Measurements from ENCODE around the gene PPP2CA. TPM values are rescaled to one million over a fixed set of nuclear protein-coding genes. Genes with fewer than 3 reads are reported as not detected.

PPP2CA gene
- total RNA-seq, 2 experiments from 2014 or later: 158 to 167 TPM

DNA sequence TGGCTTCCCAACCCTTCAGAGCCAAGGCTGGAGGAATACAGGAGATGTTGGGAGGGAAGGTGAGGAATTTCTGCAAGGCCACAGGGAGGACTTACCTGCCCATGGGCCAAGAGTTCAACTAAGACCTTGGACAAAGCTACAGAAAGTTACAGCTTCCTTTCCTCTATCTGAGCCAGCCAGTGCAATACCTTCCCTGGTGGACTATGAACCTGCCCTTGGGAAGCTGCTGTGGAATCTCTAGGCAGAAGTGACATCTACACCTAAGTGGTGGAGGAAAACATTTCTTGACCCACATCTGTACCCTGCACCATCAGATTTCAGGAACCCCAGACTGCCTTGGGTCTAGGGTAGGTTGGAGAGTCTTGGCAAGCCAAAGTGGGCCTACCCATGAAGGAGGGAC, 42.4 kb downstream of the PPP2CA start:
- H3K27ac Mint-ChIP-seq: no peak overlapping the region
- CTCF ChIA-PET: interaction anchor here (0.7 to 2.9 kb wide), 30 partner anchors 11 to 425 kb away, joined by 3 to 26 read pairs (median 4); no protein-coding TSS in a partner anchor
- ATAC-seq (no peak), DNase-seq (peak; percentile 13)
- no peak overlapping the region for H3K4me3 Mint-ChIP-seq
- no peaks in the 10 kb centered on the region for H3K9me3 Mint-ChIP-seq (ENCODE audit: insufficient read depth)
- H3K4me1 Mint-ChIP-seq (ENCODE audit: low read depth): no peaks in the 10 kb centered on the region
- no peaks in the 10 kb centered on the region for H3K27me3 Mint-ChIP-seq (ENCODE audit: low read depth)
- POLR2A ChIA-PET: interaction anchor here (0.7 kb wide), 1 partner anchor 105 kb away, joined by 4 read pairs; no protein-coding TSS in a partner anchor
- no peaks in the 10 kb centered on the region for H3K36me3 Mint-ChIP-seq (ENCODE audit: low read depth)

DNA sequence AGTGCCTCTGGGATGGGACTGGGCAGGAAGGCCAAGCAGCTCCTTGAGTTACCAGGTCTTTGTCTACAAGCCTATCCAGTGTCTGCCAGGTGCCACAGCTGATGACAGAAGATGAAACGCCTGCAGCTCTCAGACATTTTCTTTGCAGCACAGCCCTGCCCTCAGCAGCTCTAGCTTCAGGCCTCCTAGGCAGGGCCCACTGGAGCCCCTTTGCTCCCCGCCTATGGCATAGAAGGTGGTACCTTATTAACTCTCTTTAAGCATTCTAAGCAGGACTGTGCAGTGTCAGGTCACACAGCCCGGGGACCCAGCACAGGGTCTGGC, 47.8 kb downstream of the PPP2CA start:
- Mint-ChIP-seq H3K36me3 (ENCODE audit: low read depth) (peaks cover 14% of the 10 kb centered on the region), H3K27me3 (ENCODE audit: low read depth) (no peaks in the 10 kb centered on the region)
- POLR2A ChIA-PET: interaction anchor here (0.7 to 5.0 kb wide), 8 partner anchors 9 to 348 kb away, joined by 3 to 78 read pairs (median 12); partner anchors contain the start of genes JADE2 and PPP2CA

DNA sequence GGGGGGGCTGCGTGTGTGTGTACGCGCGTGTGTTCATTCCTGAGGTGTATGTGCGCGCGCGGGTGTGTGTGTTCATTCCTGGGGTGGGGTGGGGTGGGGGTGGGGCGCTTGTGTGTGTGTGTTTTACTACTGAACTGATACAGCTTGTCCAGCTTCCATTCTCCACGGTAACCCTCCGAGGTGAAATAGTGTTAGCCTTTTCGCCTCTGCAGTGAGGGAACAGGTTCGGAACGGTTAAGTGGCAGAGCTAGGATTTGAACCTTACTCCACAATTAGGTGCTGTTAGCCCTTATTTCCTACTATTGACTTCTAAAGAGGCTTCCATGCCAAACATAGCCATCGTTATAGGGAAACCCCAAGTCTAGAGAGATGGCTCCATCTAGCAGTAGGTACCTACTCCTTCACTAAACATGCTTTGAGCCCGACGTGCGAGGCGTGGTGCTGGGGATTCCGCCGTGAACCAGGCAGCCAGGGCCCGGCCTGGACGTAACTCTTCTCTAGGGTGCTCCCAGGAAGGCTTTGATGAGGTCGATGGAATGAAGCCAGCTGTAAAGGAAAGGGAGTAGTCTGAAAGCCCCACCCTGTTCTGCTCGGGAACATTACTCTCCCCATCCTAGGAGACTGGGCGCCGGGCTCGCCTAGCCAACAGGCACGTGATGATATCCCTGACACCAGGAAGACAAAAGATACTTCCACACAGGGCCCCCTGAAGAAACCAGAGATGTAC, 48.3 kb downstream of the PPP2CA start:
- Mint-ChIP-seq H3K4me1 (ENCODE audit: low read depth) (peaks cover 23% of the 10 kb centered on the region), H3K27ac (peak overlapping the region; percentile 98), H3K36me3 (ENCODE audit: low read depth) (peaks cover 15% of the 10 kb centered on the region), H3K9me3 (ENCODE audit: insufficient read depth) (no peaks in the 10 kb centered on the region), H3K4me3 (peak overlapping the region; percentile 84), H3K27me3 (ENCODE audit: low read depth) (no peaks in the 10 kb centered on the region)
- DNase-seq (no peak), ATAC-seq (no peak)
- ChIA-PET CTCF (interaction anchor here (0.6 to 2.4 kb wide), 8 partner anchors 15 to 410 kb away, joined by 3 to 14 read pairs (median 4); no protein-coding TSS in a partner anchor), POLR2A (interaction anchor here (0.5 to 5.0 kb wide), 57 partner anchors 10 to 1313 kb away, joined by 3 to 78 read pairs (median 4); partner anchors contain the start of genes JADE2, PPP2CA and UBE2B)

More for the DNA sequence above, 47.8 kb downstream of the PPP2CA start:
- Mint-ChIP-seq H3K9me3 (ENCODE audit: insufficient read depth) (no peaks in the 10 kb centered on the region), H3K4me3 (peak overlapping the region; percentile 84), H3K27ac (peak overlapping the region; percentile 98), H3K4me1 (ENCODE audit: low read depth) (peaks cover 23% of the 10 kb centered on the region)
- DNase-seq (no peak), ATAC-seq (no peak)
- CTCF ChIA-PET: interaction anchor here (1.0 to 2.4 kb wide), 4 partner anchors 16 to 409 kb away, joined by 3 to 14 read pairs (median 4); no protein-coding TSS in a partner anchor

DNA sequence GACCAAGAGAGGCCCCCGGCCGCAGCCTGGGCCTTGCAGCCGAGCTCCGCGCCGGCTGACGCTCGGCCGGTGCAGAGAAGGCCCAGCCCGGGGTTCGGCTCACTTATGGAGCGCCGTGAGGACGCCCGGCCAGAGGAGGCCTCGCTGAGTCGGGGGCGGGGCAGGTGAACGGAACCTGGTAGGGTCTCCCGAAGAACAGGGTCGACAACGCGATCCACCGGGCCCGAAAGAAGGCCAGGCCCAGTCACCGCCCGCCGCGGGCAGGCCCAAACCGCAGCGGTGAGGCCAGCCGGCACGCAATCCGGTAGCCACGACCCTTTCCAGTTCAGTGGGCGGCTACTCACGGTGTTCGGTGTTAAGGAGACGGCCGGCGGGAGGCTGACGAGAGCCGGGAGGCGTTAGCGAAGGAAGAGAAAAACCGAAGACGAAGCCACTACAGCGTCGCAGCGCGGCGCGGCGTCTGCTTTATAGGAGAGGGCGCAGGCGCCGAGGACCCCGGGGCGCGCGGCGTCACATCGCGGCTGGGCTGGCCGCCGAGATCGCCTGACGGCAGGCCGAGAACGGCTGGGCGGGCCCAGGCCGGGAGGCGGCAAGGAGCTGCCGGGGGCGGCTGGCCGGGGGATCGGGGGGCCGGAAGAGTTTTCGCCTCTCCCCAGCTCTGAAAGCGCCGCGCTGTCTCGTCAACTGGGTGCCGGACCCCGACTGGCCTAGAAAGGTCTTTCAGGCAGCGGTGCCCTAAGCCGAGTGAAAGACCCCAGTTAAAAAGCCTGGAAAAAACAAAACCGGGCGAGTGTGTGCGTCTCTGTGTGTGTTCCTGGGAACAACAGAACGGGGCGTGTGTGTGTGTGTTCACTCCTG, 49.1 kb downstream of the PPP2CA start, which contains the start of gene SKP1:
Gene SKP1, minus strand, starts transcription at position 440 of the 858 bp plus-strand sequence. CDS start 2,928 bp downstream, outside the sequence.
- peak; percentile 86 for DNase-seq
- H3K4me3 Mint-ChIP-seq: peak within 1 kb of the TSS; percentile 84
- POLR2A ChIA-PET: interaction anchor here (0.5 to 5.0 kb wide), 69 partner anchors 10 to 1312 kb away, joined by 3 to 78 read pairs (median 4); partner anchors contain the start of genes JADE2, PPP2CA and UBE2B
- ATAC-seq: peak; percentile 88
- H3K27ac Mint-ChIP-seq: peak within 1 kb of the TSS; percentile 98
- H3K27me3 Mint-ChIP-seq (ENCODE audit: low read depth): no peaks in the 10 kb centered on the region
- H3K9me3 Mint-ChIP-seq (ENCODE audit: insufficient read depth): no peaks in the 10 kb centered on the region
- CTCF ChIA-PET: interaction anchor here (0.6 to 2.4 kb wide), 9 partner anchors 14 to 410 kb away, joined by 3 to 14 read pairs (median 4); no protein-coding TSS in a partner anchor
- peaks cover 22% of the 10 kb centered on the region for H3K36me3 Mint-ChIP-seq (ENCODE audit: low read depth)
- peaks cover 28% of the 10 kb centered on the region for H3K4me1 Mint-ChIP-seq (ENCODE audit: low read depth)

DNA sequence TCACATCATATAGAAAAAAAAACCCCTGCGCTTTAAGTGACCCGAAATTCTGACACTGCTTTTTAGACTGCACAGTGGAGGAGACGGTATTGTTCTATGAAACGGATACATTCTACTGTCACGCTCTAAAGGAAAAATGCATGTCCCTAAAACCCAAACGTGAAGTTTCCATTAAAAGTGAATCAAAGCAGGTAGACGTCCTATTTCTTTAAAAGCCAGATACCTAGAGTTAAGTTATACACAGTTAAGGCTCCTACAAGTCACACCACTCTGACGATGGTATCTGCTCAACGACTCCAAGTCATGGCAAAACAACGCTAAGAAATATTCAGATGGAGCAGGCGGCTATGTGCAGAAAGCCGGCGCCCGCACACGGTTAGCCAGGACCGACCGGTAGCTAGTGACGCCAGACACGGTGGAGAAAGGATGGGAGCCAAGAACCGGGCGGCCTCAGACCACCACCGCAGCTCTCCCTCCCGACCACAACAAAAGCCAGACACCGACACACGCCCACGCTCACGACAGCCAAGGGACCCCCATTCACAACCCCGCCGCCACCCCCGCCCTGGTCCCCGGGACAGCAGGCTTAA, 49.9 kb downstream of the PPP2CA start:
- H3K9me3 Mint-ChIP-seq (ENCODE audit: insufficient read depth): no peaks in the 10 kb centered on the region
- H3K4me3 Mint-ChIP-seq: peak overlapping the region; percentile 84
- CTCF ChIA-PET: interaction anchor here (1.0 to 2.4 kb wide), 3 partner anchors 29 to 136 kb away, joined by 3 to 14 read pairs (median 4); no protein-coding TSS in a partner anchor
- peak; percentile 47 for ATAC-seq
- peak overlapping the region; percentile 98 for H3K27ac Mint-ChIP-seq
- peaks cover 28% of the 10 kb centered on the region for H3K36me3 Mint-ChIP-seq (ENCODE audit: low read depth)
- peaks cover 28% of the 10 kb centered on the region for H3K4me1 Mint-ChIP-seq (ENCODE audit: low read depth)
- H3K27me3 Mint-ChIP-seq (ENCODE audit: low read depth): no peaks in the 10 kb centered on the region
- DNase-seq: no peak
- POLR2A ChIA-PET: interaction anchor here (0.6 to 5.0 kb wide), 29 partner anchors 11 to 208 kb away, joined by 3 to 78 read pairs (median 6); partner anchors contain the start of genes PPP2CA and UBE2B

DNA sequence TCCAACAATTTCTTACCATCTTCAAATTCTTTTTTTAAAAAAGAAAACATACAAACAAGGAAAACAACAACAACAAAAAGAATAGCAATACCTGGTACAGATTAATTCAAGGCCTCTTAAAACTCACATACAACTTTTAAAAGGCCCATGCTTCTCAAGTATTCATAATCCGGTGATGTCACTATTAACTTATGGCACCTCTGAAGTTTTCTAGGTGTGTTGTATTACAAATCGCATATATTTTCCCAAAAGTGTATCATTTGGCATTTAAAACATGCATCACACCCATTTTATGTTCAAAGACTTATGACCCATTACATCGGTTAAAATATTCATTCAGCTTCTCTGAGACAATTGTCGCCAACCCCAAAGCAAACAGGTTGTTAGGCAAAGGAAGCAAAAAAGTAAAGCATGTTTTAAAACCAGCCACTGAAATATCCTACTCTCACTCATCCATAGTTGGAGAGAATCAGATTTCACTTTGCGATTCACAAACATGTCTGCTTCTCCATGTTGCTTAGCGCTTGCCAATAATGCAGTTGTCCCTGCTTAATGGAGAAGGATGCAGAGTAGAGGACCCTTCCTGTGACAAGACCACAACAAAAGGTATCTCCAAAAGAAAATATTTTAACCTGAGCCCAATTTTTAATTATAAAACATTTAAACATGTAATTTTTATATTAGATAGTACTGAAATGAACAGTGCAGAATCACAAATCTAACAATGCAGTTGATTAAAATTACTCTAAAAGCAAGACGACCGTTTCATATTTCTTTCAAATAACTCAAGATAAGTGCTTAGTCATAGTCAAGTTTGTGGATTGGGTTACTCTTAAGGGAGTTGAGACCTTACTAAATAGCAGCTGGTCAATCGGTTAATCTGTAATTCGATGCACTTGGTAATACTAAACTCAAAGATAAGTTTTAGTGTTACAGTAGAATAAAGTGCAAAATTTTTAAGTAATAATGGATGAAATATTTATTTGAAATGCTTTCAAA, 50.7 kb downstream of the PPP2CA start:
- POLR2A ChIA-PET: interaction anchor here (1.2 to 5.0 kb wide), 6 partner anchors 12 to 63 kb away, joined by 10 to 78 read pairs (median 24); partner anchors contain the start of gene PPP2CA
- ATAC-seq (no peak), DNase-seq (no peak)
- Mint-ChIP-seq H3K4me3 (peak overlapping the region; percentile 84), H3K36me3 (ENCODE audit: low read depth) (peaks cover 33% of the 10 kb centered on the region), H3K9me3 (ENCODE audit: insufficient read depth) (no peaks in the 10 kb centered on the region), H3K4me1 (ENCODE audit: low read depth) (peaks cover 28% of the 10 kb centered on the region), H3K27me3 (ENCODE audit: low read depth) (no peaks in the 10 kb centered on the region), H3K27ac (peak overlapping the region; percentile 98)
- CTCF ChIA-PET: interaction anchor here (1.0 to 2.4 kb wide), 3 partner anchors 12 to 135 kb away, joined by 4 to 14 read pairs (median 4); no protein-coding TSS in a partner anchor

DNA sequence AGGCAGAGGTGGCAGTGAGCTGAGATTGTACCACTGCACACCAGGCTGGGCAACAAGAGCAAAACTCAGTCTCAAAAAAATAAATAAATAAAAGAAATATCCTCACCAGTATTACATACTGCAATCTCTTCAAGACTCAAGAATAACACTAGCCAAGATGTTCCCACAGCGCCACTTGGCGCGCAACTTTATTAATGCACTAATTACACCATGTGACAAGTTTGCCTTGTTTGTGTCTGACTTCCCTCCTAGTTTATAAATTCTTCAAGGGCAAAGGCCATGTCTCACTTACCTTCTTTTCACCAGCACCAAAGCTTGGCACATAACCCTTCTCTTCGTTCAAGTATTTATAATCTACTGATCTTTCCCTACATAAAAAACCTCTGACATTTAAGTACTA, 53.9 kb downstream of the PPP2CA start:
- peaks cover 25% of the 10 kb centered on the region for H3K4me1 Mint-ChIP-seq (ENCODE audit: low read depth)
- H3K9me3 Mint-ChIP-seq (ENCODE audit: insufficient read depth): no peaks in the 10 kb centered on the region
- ATAC-seq: no peak
- CTCF ChIA-PET: interaction anchor here (0.8 to 5.2 kb wide), 4 partner anchors 10 to 132 kb away, joined by 3 to 17 read pairs (median 6); no protein-coding TSS in a partner anchor
- POLR2A ChIA-PET: no interaction called here
- no peak overlapping the region for H3K27ac Mint-ChIP-seq
- DNase-seq: no peak
- H3K27me3 Mint-ChIP-seq (ENCODE audit: low read depth): no peaks in the 10 kb centered on the region
- peaks cover 49% of the 10 kb centered on the region for H3K36me3 Mint-ChIP-seq (ENCODE audit: low read depth)
- no peak overlapping the region for H3K4me3 Mint-ChIP-seq

DNA sequence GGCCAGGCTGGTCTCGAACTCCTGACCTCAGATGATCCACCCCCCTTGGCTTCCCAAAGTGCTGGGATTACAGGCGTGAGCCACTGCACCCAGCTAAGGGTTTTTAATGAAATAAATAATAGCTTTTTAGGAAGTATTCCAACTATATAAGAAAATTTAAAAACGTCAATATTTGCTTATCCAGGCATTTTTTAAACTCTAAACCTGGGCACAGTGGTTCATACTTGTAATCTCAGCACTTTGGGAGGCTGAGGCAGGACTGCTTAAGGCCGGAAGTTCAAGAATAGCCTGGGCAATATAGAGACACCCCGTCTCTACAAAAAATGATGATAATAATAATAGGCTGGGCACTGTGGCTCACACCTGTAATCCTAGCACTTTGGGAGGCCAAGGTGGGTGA, 63.3 kb downstream of the PPP2CA start:
- Mint-ChIP-seq H3K27ac (no peak overlapping the region), H3K27me3 (ENCODE audit: low read depth) (no peaks in the 10 kb centered on the region), H3K4me3 (no peak overlapping the region), H3K9me3 (ENCODE audit: insufficient read depth) (no peaks in the 10 kb centered on the region), H3K4me1 (ENCODE audit: low read depth) (peaks cover 5% of the 10 kb centered on the region), H3K36me3 (ENCODE audit: low read depth) (peaks cover 70% of the 10 kb centered on the region)
- POLR2A ChIA-PET: interaction anchor here (2.7 kb wide), 1 partner anchor 13 kb away, joined by 10 read pairs; no protein-coding TSS in a partner anchor
- CTCF ChIA-PET: interaction anchor here (0.8 to 2.6 kb wide), 3 partner anchors 12 to 123 kb away, joined by 3 to 17 read pairs (median 6); no protein-coding TSS in a partner anchor
- DNase-seq (no peak), ATAC-seq (no peak)

DNA sequence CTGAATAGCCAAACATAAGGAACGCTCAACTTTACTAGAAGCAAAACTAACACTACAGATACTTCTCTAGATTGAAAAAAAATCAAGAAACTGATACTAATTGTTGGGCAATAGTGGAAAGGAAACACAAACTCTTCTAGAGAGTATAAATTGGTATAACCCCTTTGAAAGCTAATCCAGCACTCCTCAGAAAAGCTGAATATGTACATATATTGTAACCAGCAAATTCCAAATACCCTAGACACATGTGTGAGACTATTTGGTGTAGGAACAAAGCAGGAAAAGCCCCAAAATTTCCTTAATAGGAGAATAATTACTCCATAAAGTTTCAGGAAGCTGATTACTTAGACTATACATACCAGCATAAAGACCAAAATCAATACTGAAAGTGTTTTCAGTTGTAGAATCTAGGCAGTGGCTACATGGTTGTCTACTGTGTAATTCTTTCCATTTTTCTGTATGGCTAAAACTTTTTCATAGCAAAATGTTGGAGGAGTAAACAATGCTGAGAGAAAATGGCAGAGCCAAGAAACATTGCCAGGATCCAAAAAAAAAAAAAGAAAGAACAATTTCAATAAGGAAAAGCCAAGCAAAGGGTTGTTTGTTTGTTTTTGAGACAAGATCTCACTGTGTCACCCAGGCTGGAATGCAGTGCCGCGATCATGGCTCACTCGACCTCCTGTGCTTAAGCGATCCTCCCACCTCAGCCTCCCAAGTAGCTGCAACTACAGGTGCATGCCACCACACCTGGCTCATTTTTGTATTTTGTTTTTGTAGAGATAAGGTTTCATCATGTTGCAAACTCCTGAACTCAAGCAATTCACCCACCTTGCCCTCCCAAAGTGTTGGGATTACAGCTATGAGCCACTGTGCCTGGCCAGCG, 64.1 kb downstream of the PPP2CA start:
- no peaks in the 10 kb centered on the region for H3K27me3 Mint-ChIP-seq (ENCODE audit: low read depth)
- ChIA-PET CTCF (interaction anchor here (0.8 to 2.6 kb wide), 9 partner anchors 9 to 122 kb away, joined by 3 to 17 read pairs (median 4); no protein-coding TSS in a partner anchor), POLR2A (interaction anchor here (0.8 to 2.7 kb wide), 5 partner anchors 11 to 15 kb away, joined by 3 to 10 read pairs (median 4); partner anchors contain the start of gene SKP1)
- DNase-seq: no peak
- no peak for ATAC-seq
- no peak overlapping the region for H3K27ac Mint-ChIP-seq
- H3K9me3 Mint-ChIP-seq (ENCODE audit: insufficient read depth): no peaks in the 10 kb centered on the region
- peaks cover 5% of the 10 kb centered on the region for H3K4me1 Mint-ChIP-seq (ENCODE audit: low read depth)
- no peak overlapping the region for H3K4me3 Mint-ChIP-seq
- H3K36me3 Mint-ChIP-seq (ENCODE audit: low read depth): peaks cover 68% of the 10 kb centered on the region
